NT2/D1 (cell line): ENCODE results near the gene DAAM1.

Source experiments
- SUZ12 ChIP-seq: IDR thresholded peaks from 2 replicates; pipeline ENCODE4 v1.6.1; 2011; ENCODE audit not compliant: insufficient read length, insufficient read depth; ENCODE audit errors: extremely low read depth
- ZNF274 ChIP-seq: IDR thresholded peaks from 2 replicates; pipeline ENCODE4 v1.6.1; 2011; ENCODE audit warnings: mild to moderate bottlenecking, low read depth, low read length

DNA sequence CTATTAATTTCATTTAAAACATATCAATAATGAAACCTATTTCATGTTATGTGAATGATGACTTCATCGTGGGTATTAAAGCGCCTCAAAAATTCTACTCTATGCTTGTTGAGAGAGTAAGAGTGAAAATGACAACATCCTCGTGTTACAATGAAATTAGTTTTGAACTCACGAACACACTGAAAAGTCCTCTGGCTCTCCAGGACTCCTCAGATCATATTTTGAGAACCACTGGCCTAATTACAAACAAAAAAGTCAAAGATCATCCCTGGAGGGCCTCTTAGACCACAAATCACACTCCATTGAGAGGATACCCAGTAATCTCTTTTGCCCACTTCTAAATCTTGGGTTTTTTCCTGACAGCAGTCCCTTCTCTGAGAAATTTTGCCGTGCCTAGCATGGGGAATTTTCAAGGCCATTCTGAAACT lies 19.1 kb downstream of the DAAM1 start:
- TF ChIP-seq ZNF274 (no peak), SUZ12 (no peak)
